DMS53 treated with DMSO at 0.1 percent for 48 hours (cell line): ENCODE data around the gene UNC45A.
A peak's percentile ranks its signal among the peaks of the same experiment; 100 is the strongest.

Experiments used
- DNase-seq: peaks from one replicate; lab custom pipeline; 2025; ENCODE audit not compliant: unreplicated experiment; lab: John Stamatoyannopoulos, UW

Gene UNC45A

DNA sequence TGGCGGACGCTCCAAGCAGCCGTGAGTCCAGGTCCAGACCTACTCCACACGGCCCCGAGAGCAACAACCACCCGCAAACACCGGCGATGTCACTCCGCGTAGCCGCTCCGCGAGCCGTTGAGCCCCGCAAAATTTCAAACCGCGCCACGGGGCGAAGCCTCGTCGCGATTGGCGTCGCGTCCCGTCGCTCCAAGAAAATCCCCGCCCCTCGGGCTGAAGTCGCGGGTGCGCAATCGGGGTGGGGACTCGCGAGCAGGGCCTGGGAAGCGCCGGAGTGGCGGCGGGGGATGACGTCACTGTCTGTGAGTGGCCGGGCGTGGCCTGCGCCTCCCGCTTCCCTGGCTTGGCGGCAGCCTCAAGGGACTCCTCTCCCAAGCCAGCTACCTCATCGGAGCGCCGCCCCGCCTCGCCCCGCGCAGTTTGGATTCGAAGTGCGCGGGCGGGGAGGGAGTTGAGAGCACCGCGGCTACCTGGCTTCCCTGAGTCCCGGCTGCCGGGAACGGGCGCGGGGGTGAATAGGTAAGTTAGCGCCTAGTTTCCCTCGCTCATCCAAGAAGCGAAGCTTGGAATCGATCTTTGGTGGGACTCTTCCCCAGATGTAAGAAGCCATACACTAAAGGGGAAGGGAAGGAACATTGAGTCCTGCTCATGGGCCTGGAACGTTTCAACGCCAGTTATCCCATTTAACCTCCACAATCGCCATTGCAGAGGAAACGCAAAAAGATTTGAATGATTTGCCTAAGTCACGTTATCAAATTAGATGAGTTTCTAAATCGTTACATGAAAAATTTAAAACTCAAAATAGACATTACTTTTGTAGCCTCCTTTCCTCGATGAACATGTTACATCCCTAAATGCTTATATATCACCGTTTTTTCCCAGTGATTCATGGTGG, 59.6 kb downstream of the UNC45A start, which contains the start of gene PRC1:
Gene PRC1 (minus strand): TSS at position 119 of the 895 bp plus-strand sequence. CDS start 118 bp downstream, at position 1.
- peak; percentile 86 for DNase-seq

DNA sequence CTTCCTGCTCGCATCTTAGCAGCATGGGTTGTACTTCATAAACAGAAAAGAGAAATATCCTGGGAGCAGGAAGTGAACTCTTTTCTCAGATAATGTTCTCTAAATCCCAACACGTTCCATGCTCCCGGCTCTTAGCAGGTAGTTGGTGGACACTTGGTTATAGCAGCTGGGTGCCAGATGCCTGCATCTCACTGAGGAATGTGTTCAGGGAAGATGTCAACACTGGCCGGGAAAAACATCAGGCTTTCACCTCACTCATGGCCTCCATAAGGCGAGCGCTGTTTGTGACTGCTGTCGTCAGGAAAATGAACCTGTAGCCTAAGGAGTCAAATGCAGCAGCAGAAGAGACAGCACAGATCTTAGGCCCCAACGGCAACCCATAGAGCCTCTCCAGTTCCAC, 63.7 kb downstream of the UNC45A start:
- DNase-seq = no peak

DNA sequence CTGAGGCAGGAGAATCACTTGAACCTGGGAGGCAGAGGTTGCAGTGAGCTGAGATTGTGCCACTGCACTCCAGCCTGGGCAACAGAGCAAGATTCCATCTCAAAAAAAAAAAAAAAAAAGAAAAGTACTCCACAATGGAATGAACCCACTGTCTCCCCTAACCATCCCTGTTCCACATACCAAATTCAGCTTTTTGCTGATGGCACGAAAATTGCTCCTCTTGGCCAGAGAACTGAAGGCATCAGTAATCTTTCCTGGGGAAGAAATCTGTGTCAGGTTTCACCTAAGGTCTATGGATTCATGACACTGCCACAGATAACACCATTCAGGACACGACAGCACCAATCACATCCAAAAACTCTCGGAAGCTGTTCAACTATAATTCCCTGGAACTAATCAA, 66.1 kb downstream of the UNC45A start:
- no peak for DNase-seq
